Progenitor cell of endocrine pancreas (in vitro differentiated cells): ENCODE measurements around the gene LAGE3. TPM values are rescaled to one million over a fixed set of nuclear protein-coding genes. Genes with fewer than 3 reads are reported as not detected.

Experiments
- DNase-seq: peaks from one replicate; pipeline ENCODE4 v3.0.0; 2021; ENCODE audit warnings: low spot score; ENCODE audit not compliant: unreplicated experiment
- H3K27ac Mint-ChIP-seq: 2 replicates; pipeline ENCODE4 v1.8.0; 2021; ENCODE audit warnings: mild to moderate bottlenecking, moderate library complexity, mixed read lengths
- H3K27me3 Mint-ChIP-seq: 2 replicates; pipeline ENCODE4 v1.8.0; 2021; ENCODE audit warnings: mixed read lengths
- H3K36me3 Mint-ChIP-seq: 2 replicates; pipeline ENCODE4 v1.8.0; 2022; ENCODE audit warnings: mixed read lengths; ENCODE audit not compliant: insufficient read depth
- H3K4me1 Mint-ChIP-seq: 2 replicates; pipeline ENCODE4 v1.8.0; 2021; ENCODE audit warnings: low read depth, mixed read lengths
- H3K4me3 Mint-ChIP-seq: 2 replicates; pipeline ENCODE4 v1.8.0; 2021; ENCODE audit warnings: low read depth, mild to moderate bottlenecking, moderate library complexity, mixed read lengths
- H3K9me3 Mint-ChIP-seq: 2 replicates; pipeline ENCODE4 v1.8.0; 2021; ENCODE audit warnings: low read depth, mixed read lengths
- CTCF ChIP-seq: fragments of 200-600 bp; sonication (generic); IDR thresholded peaks from one replicate; pipeline ENCODE4 v1.5.0; 2021; ENCODE audit warnings: antibody characterized with exemption, mild to moderate bottlenecking; ENCODE audit not compliant: unreplicated experiment
- total RNA-seq: library from RNA; stranded (reverse); gene quantifications from 2 replicates; pipeline ENCODE4 v1.2.1, GENCODE V29; 2021

Gene LAGE3
- total RNA-seq, 1 donor from 2014 or later, result 13.5 TPM

DNA sequence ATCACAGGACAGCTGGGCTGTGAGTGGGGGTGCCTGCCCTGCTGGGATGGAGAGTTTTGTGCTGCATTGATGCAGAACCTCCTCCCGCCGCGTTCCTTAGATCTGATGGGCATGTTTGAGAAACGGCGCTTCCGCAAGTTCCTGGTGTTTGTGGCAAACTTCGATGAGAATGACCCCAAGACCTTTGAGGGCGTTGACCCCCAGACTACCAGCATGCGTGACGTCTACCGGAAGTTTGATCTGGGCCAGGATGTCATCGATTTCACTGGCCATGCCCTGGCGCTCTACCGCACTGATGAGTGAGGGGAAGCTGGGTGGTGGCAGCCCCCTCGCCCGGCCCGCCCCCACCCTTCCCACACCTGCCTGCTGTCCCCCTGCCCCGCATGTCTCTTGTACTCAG is 39.2 kb downstream of the LAGE3 start:
- Mint-ChIP-seq H3K4me1 (peaks cover 4% of the 10 kb centered on the region), H3K36me3 (peaks cover 3% of the 10 kb centered on the region), H3K4me3 (no peak overlapping the region), H3K9me3 (no peaks in the 10 kb centered on the region), H3K27me3 (no peaks in the 10 kb centered on the region), H3K27ac (no peak overlapping the region)
- TF ChIP-seq CTCF, result no peak
- DNase-seq, result no peak

DNA sequence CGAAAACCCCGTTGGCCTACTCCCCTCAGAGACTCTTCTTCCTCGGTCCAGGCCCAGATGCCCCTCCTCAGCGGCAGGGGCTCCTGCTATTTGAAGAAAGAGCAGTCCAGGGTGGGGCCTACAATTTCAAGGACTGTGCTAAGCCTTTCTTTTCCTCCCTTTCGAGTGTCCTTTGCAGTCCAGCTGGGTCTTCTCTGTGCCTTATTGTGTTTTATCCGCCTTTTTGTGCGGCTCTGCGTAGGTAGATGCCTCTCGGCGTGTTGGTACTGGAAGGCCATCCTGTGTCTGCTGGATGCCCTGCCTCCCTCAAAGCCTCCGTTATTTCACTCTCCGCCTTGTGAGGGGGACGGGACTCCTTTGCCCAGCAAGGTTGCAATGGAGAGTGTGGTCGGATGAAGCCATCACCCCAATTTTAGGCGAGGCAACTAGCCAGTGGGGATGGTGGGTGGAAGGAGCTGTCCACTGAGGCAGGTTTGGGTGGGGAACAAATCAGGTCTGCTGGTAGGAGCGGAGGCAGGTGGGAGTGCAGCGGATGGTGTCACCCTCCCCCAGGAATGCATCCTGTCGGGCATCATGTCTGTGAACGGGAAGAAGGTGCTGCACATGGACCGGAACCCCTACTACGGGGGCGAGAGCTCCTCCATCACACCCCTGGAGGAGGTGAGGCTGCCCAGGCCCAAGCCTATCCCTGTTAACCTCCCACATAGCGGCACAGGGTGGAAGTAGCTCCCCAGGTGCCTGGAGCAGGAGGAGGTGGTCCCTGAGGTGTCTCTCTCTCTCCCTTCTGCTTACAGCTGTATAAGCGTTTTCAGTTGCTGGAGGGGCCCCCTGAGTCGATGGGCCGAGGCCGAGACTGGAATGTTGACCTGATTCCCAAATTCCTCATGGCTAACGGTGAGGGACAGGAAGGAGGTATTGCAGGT is 40.8 kb downstream of the LAGE3 start:
- no peak for TF ChIP-seq CTCF
- Mint-ChIP-seq H3K4me3 (peak overlapping the region; percentile 81), H3K27ac (no peak overlapping the region), H3K4me1 (peaks cover 4% of the 10 kb centered on the region), H3K9me3 (no peaks in the 10 kb centered on the region), H3K27me3 (no peaks in the 10 kb centered on the region), H3K36me3 (peaks cover 5% of the 10 kb centered on the region)
- DNase-seq, result no peak

DNA sequence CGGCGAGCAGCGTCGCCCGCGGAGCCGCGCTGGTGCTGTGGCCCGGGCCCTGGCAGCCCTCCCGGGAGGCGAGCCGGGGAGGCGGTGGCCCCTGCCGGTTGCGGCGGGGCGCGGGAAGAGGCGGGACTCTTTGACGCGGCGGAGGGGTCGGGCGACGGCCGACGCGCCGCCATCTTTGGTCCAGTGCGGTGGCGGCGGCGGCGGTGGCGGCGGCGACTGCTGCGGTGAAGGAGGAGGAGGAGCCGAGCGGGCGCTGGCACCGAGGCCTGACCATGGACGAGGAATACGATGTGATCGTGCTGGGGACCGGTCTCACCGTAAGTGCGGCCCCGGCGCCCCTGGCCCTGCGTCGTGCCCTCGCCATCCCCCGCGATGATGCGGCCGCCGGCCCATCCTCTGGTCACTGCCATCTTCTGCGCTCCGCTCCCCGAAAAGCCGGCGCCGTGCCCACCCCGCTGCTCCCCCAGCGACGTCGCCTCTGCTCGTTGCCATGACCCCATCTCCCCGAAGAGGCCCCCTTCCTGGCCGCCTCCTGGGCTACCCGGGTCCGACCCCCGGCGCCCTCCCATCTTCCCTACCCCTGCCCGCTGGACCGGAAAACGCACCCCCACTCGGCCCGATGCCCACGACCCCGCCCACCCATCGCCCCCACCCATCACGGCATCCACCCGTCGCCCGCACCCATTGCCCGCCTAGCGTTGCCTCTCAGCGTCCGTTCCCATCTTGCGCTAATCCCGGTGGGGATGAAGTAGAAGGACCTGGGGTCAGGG is 41.9 kb downstream of the LAGE3 start, which contains the start of gene GDI1:
Gene GDI1 (plus strand): TSS at position 172 of the 770 bp plus-strand sequence. CDS start 101 bp downstream, at position 273.
- no peaks in the 10 kb centered on the region for H3K9me3 Mint-ChIP-seq
- no peaks in the 10 kb centered on the region for H3K27me3 Mint-ChIP-seq
- H3K4me1 Mint-ChIP-seq, result peaks cover 4% of the 10 kb centered on the region
- peak within 1 kb of the TSS; percentile 89 for H3K27ac Mint-ChIP-seq
- peaks cover 6% of the 10 kb centered on the region for H3K36me3 Mint-ChIP-seq
- DNase-seq, result no peak
- no peak for TF ChIP-seq CTCF
- peak within 1 kb of the TSS; percentile 81 for H3K4me3 Mint-ChIP-seq

- Mint-ChIP-seq H3K27me3 (no peaks in the 10 kb centered on the region), H3K4me3 (peak overlapping the region; percentile 76), H3K4me1 (peaks cover 4% of the 10 kb centered on the region), H3K36me3 (peaks cover 3% of the 10 kb centered on the region), H3K27ac (peak overlapping the region; percentile 80), H3K9me3 (no peaks in the 10 kb centered on the region)
- DNase-seq, result no peak
- TF ChIP-seq CTCF, result no peak
These were observed 42.6 kb downstream of the LAGE3 start for GRCh38 chrX:154436374-154436982.
